WTC11 (cell line): Measurements from ENCODE around the gene TTLL11. TPM values are rescaled to one million over a fixed set of nuclear protein-coding genes. Genes with fewer than 3 reads are reported as not detected.

ENCODE experiments used
- ATAC-seq: fragments of 200-7000 bp; cut with Tn5 transposase; 2 replicates; pipeline ENCODE4 v1.10.0; 2021; ENCODE audit warnings: mild to moderate bottlenecking, moderate library complexity
- CTCF ChIA-PET: fragments of 300-600 bp; sonication (Branson Sonifier 250); formaldehyde crosslinking; loops from one replicate; lab custom pipeline; 2021; ENCODE audit warnings: antibody characterized with exemption; lab: Charles Lee
- POLR2A ChIA-PET: fragments of 350-600 bp; sonication (Branson Sonifier 250); formaldehyde crosslinking; loops from one replicate; lab custom pipeline; 2021; ENCODE audit warnings: antibody characterized with exemption; lab: Charles Lee
- DNase-seq: peaks from one replicate; pipeline ENCODE4 v3.0.0; 2021; ENCODE audit warnings: low spot score
- H3K27ac Mint-ChIP-seq: 2 replicates; pipeline ENCODE4 v1.8.0; 2021; ENCODE audit warnings: mixed read lengths
- H3K27me3 Mint-ChIP-seq: 2 replicates; pipeline ENCODE4 v1.8.0; 2021; ENCODE audit warnings: low read depth, mild to moderate bottlenecking, moderate library complexity, mixed read lengths
- H3K36me3 Mint-ChIP-seq: 2 replicates; pipeline ENCODE4 v1.8.0; 2021; ENCODE audit warnings: mixed read lengths
- H3K4me1 Mint-ChIP-seq: 2 replicates; pipeline ENCODE4 v1.8.0; 2022; ENCODE audit warnings: mixed read lengths
- H3K4me3 Mint-ChIP-seq: 2 replicates; pipeline ENCODE4 v1.8.0; 2021; ENCODE audit warnings: mild to moderate bottlenecking, moderate library complexity, mixed read lengths
- H3K9me3 Mint-ChIP-seq: 2 replicates; pipeline ENCODE4 v1.8.0; 2021; ENCODE audit warnings: mixed read lengths
- ATF6 ChIP-seq: sonication (generic); formaldehyde crosslinking; IDR thresholded peaks from 2 replicates; pipeline ENCODE4 v1.8.1; 2023; ENCODE audit warnings: mild to moderate bottlenecking, missing genetic modification reagents
- CREM ChIP-seq: sonication (generic); formaldehyde crosslinking; IDR thresholded peaks from 2 replicates; pipeline ENCODE4 v1.8.1; 2022; ENCODE audit warnings: mild to moderate bottlenecking, missing genetic modification reagents, moderate library complexity
- FOXK1 ChIP-seq: sonication (generic); formaldehyde crosslinking; IDR thresholded peaks from 2 replicates; pipeline ENCODE4 v1.8.0; 2022; ENCODE audit warnings: mild to moderate bottlenecking, moderate library complexity, missing genetic modification reagents
- FOXP4 ChIP-seq: sonication (generic); formaldehyde crosslinking; IDR thresholded peaks from 2 replicates; pipeline ENCODE4 v1.8.0; 2022; ENCODE audit warnings: mild to moderate bottlenecking, missing genetic modification reagents
- RELA ChIP-seq: sonication (generic); formaldehyde crosslinking; IDR thresholded peaks from 2 replicates; pipeline ENCODE4 v1.8.1; 2022; ENCODE audit warnings: missing genetic modification reagents, mild to moderate bottlenecking, borderline replicate concordance
- TEAD1 ChIP-seq: sonication (generic); formaldehyde crosslinking; IDR thresholded peaks from 2 replicates; pipeline ENCODE4 v1.8.0; 2022; ENCODE audit warnings: mild to moderate bottlenecking, missing genetic modification reagents
- TP53 ChIP-seq: sonication (generic); formaldehyde crosslinking; IDR thresholded peaks from 2 replicates; pipeline ENCODE4 v1.8.1; 2023; ENCODE audit warnings: mild to moderate bottlenecking, missing genetic modification reagents
- ZNF396 ChIP-seq: fragments of 250-450 bp; sonication (Bioruptor Pico); IDR thresholded peaks from 2 replicates; pipeline ENCODE4 v1.8.0; 2021; ENCODE audit warnings: mild to moderate bottlenecking, moderate library complexity, borderline replicate concordance
- ZNF416 ChIP-seq: fragments of 250-450 bp; sonication (Bioruptor Pico); IDR thresholded peaks from 2 replicates; pipeline ENCODE4 v1.9.0; 2021; ENCODE audit warnings: mild to moderate bottlenecking, inconsistent platforms
- ZNF423 ChIP-seq: fragments of 250-450 bp; sonication (Bioruptor Pico); IDR thresholded peaks from 2 replicates; pipeline ENCODE4 v2.1.2; 2022; ENCODE audit warnings: mild to moderate bottlenecking, moderate library complexity
- total RNA-seq: library from RNA; stranded (reverse); gene quantifications from 3 replicates; pipeline ENCODE4 v1.2.3, GENCODE V29; 2021
- TF ChIP-seq, protein P1 (sequence below): fragments of 250-450 bp; sonication (Bioruptor Pico); IDR thresholded peaks from 2 replicates; pipeline ENCODE4 v1.9.0; 2021; ENCODE audit warnings: mild to moderate bottlenecking
- TF ChIP-seq, protein P2 (sequence below): sonication (generic); formaldehyde crosslinking; conservative IDR thresholded peaks from 2 replicates; pipeline ENCODE4 v1.8.1; 2023; ENCODE audit warnings: mild to moderate bottlenecking, low read depth, missing genetic modification reagents, moderate library complexity
- TF ChIP-seq, protein P3 (sequence below): sonication (generic); formaldehyde crosslinking; IDR thresholded peaks from 2 replicates; pipeline ENCODE4 v1.8.0; 2022; ENCODE audit warnings: missing genetic modification reagents
- TF ChIP-seq, protein P4 (sequence below): sonication (generic); formaldehyde crosslinking; IDR thresholded peaks from 2 replicates; pipeline ENCODE4 v1.8.1; 2023; ENCODE audit warnings: mild to moderate bottlenecking, moderate library complexity, missing genetic modification reagents

TTLL11 gene
- total RNA-seq, 1 experiment from 2014 or later: 1.1 TPM

DNA sequence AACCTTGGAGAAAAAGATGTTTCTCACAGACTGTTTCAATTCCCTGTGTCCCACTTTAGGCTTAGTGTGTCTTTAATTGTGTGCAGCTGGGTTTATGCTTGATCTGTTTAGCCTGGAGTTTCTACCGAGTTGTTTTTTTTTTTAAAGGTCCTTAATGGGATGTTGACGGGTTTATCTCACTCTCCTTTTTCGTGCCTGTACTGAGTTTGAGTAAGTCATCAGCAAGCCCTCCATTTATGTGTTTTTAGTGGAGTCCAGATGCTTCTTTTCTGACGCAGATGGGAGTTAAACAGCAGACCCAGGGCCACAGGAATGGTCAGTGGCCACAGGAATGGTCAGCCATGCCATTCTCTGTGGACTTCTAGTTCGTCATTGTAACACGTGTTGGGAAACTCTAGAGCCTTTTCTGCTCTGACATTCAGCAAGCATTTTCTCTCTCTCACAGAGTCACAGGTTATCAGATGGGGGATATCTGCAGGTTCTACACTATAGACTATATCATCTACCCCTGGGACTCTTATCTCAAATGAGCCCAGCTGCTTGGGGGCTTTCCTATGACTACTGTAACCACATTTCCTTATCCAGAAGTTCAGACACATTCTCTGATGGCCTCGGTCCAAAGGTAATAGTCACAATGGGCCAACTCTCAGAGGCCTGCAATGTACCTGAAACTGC is 190.5 kb downstream of the TTLL11 start (continued):
- TF ChIP-seq FOXP4 (no peak), FOXK1 (CRISPR knock-in tag) (no peak), CREM (CRISPR knock-in tag) (no peak), ZNF396 (CRISPR knock-in tag) (no peak), ATF6 (CRISPR knock-in tag) (no peak), ZNF416 (CRISPR knock-in tag) (no peak)
- TF ChIP-seq, protein P1, sequence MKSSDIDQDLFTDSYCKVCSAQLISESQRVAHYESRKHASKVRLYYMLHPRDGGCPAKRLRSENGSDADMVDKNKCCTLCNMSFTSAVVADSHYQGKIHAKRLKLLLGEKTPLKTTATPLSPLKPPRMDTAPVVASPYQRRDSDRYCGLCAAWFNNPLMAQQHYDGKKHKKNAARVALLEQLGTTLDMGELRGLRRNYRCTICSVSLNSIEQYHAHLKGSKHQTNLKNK (CRISPR knock-in tag): no peak
- TF ChIP-seq, protein P2, sequence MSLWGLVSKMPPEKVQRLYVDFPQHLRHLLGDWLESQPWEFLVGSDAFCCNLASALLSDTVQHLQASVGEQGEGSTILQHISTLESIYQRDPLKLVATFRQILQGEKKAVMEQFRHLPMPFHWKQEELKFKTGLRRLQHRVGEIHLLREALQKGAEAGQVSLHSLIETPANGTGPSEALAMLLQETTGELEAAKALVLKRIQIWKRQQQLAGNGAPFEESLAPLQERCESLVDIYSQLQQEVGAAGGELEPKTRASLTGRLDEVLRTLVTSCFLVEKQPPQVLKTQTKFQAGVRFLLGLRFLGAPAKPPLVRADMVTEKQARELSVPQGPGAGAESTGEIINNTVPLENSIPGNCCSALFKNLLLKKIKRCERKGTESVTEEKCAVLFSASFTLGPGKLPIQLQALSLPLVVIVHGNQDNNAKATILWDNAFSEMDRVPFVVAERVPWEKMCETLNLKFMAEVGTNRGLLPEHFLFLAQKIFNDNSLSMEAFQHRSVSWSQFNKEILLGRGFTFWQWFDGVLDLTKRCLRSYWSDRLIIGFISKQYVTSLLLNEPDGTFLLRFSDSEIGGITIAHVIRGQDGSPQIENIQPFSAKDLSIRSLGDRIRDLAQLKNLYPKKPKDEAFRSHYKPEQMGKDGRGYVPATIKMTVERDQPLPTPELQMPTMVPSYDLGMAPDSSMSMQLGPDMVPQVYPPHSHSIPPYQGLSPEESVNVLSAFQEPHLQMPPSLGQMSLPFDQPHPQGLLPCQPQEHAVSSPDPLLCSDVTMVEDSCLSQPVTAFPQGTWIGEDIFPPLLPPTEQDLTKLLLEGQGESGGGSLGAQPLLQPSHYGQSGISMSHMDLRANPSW (CRISPR knock-in tag): no peak

- Mint-ChIP-seq H3K4me3 (no peak overlapping the region), H3K4me1 (no peaks in the 10 kb centered on the region)
- DNase-seq: no peak
- TF ChIP-seq TP53 (CRISPR knock-in tag): no peak
- TF ChIP-seq, protein P3, sequence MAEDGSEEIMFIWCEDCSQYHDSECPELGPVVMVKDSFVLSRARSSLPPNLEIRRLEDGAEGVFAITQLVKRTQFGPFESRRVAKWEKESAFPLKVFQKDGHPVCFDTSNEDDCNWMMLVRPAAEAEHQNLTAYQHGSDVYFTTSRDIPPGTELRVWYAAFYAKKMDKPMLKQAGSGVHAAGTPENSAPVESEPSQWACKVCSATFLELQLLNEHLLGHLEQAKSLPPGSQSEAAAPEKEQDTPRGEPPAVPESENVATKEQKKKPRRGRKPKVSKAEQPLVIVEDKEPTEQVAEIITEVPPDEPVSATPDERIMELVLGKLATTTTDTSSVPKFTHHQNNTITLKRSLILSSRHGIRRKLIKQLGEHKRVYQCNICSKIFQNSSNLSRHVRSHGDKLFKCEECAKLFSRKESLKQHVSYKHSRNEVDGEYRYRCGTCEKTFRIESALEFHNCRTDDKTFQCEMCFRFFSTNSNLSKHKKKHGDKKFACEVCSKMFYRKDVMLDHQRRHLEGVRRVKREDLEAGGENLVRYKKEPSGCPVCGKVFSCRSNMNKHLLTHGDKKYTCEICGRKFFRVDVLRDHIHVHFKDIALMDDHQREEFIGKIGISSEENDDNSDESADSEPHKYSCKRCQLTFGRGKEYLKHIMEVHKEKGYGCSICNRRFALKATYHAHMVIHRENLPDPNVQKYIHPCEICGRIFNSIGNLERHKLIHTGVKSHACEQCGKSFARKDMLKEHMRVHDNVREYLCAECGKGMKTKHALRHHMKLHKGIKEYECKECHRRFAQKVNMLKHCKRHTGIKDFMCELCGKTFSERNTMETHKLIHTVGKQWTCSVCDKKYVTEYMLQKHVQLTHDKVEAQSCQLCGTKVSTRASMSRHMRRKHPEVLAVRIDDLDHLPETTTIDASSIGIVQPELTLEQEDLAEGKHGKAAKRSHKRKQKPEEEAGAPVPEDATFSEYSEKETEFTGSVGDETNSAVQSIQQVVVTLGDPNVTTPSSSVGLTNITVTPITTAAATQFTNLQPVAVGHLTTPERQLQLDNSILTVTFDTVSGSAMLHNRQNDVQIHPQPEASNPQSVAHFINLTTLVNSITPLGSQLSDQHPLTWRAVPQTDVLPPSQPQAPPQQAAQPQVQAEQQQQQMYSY (CRISPR knock-in tag): no peak
- TF ChIP-seq TEAD1 (CRISPR knock-in tag): no peak
- TF ChIP-seq ZNF396 (CRISPR knock-in tag): no peak
- no peak for TF ChIP-seq RELA (CRISPR knock-in tag)
- TF ChIP-seq, protein P2 (CRISPR knock-in tag): no peak
- no peak for TF ChIP-seq ZNF423 (CRISPR knock-in tag)
- TF ChIP-seq, protein P4, sequence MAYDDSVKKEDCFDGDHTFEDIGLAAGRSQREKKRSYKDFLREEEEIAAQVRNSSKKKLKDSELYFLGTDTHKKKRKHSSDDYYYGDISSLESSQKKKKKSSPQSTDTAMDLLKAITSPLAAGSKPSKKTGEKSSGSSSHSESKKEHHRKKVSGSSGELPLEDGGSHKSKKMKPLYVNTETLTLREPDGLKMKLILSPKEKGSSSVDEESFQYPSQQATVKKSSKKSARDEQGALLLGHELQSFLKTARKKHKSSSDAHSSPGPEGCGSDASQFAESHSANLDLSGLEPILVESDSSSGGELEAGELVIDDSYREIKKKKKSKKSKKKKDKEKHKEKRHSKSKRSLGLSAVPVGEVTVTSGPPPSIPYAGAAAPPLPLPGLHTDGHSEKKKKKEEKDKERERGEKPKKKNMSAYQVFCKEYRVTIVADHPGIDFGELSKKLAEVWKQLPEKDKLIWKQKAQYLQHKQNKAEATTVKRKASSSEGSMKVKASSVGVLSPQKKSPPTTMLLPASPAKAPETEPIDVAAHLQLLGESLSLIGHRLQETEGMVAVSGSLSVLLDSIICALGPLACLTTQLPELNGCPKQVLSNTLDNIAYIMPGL (CRISPR knock-in tag): no peak
- TF ChIP-seq, all 79 proteins: peak for 0
- ChIA-PET CTCF (no interaction called here), POLR2A (no interaction called here)
- no peak overlapping the region for H3K27ac Mint-ChIP-seq
- H3K27me3 Mint-ChIP-seq: peaks cover 4% of the 10 kb centered on the region; the same call in 1 of the 2 replicates
- H3K9me3 Mint-ChIP-seq: peaks cover 16% of the 10 kb centered on the region
- H3K36me3 Mint-ChIP-seq: peaks cover 6% of the 10 kb centered on the region
- no peak for ATAC-seq
Observed at GRCh38 chr9:121901616-121902015, 191.5 kb downstream of the TTLL11 start.
